Measurements from ENCODE around the gene RASSF5.
"Not testable (repeated sequence)": the region's sequence is repeated elsewhere in the genome, so short reads cannot be mapped to it uniquely, and the experiment has no call there.

Gene RASSF5

DNA sequence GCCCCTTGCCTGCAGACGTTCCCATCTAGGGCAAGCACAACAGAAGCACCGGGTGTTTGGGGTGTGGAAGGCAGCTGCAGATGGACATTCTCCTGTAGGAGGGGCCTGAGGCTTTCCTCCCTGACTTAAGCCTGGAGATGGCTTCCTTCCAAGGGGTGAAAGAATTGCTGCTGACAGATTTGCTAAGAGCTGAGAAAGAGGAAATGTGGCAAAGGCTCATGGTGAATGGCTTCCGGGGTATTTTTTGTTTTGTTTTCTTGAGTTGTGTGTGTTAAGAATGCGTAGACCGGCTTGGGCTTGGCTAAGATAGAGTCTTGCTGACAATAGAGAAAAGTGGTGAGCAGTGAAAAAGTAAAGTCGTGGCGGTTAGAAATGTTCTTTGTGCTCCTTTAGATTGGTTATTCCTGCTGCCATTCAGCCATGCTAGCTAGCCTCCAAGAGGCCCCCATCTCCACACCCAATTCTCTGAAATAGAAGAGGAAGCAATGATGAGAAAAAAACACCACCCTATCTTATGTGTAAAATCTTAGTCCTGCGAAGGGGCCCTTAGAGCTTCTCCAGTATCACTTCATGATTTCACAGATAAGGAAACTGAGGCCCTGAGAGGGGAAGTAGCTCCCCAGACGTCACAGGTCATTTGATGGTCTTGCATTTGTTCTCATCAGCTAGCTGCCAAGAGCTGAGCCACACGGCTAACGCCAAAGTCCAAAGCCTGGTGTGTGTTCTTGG lies 68.0 kb downstream of the RASSF5 start:
- DNase-seq, result no peak

DNA sequence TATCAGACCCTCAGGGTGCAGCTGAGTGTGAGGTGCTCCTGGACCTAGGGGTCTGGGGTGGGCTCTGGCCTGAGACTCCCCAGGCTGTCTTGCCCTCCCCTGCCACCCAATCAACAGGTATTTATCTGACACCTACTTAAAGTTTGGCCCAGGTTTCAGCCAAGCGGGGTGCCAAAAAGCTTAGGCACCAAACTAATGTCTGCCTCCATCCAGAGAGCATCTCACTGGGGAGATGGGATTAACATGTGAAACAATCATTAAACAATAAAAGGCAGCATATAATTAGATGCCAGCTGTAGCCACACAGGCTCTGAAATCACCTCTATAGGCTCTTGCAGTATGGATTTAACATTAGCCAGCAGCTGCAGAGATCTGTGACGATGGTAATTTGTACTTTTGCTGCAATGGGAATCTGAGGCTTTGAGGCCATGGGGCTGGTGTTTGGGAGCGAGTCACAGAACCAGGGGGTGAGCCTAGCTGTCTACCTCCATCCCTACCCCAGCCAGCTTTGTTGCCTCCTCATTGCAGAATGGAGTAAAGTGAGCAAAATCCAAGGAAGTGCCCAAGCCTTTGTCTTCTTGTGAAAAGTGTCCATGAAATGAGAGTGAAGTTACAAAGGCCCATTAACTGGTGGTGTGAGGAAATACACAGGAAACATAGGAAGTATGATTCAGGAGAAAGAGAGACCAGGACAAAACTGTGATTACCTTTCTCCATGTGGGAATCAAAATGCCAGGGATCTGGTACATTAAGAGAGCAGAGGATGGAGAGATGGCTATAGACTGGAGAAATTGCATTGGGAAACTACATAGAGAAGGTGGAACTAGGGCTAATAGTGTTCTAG lies 68.8 kb downstream of the RASSF5 start:
- peak; percentile 88 for DNase-seq

DNA sequence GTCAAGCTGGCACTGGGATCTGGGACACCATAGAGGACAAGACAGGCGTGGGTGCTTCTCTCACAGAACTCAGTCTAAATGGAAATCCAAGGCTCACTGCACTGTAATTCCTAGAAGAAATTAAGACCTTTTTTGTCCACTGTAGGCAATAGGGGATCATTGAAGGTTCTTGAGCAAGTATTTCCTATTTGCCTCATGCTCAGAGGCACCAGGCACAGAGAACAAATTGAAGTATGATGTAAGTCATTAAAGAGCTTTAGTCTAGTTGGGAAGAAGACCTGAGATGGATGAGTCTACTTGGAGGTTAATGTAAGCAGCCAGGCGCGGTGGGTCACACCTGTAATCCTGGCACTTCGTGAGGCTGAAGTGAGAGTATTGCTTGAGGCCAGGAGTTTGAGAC lies 70.3 kb downstream of the RASSF5 start:
- DNase-seq, result no peak

DNA sequence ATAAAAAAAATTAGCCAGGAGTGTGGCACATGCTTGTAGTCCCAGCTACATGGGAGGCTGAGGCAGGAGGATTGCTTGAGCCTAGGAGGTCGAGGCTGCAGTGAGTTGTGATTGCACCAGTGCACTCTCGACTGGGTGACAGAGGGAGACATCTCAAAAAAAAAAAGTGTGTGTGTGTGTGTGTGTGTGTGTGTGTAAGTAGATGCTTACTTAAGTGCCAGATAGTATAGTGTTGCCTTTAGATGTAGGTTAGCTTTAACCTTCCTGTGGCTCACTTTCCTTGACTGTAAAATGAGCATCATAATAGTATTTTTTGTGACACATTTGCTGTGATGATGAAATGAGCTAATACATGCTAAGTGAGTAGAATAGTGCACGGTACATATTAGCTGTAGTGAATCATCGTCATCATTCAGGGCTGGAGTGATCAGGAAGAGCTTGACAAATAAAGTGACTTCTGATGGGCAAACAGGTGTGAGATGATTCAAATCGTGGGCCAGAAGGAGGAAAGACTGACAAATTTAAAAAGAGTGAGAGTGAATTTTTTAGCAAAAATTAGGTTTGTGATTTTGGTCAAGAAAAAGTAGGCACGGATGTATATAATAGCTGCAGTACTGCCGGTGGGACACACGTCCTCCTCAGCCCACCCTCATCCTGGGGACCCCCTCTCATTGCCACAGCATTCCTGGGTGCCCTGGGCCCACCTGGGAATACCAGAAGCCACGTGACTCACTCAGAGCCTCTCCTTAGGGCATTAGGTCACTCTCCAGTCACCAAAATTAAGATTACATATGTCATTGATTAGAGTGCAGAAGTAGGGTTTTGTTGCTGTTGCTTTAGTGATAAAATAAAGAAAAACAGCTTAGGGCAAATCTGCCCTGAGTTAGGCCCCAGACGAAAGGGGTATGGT lies 71.0 kb downstream of the RASSF5 start:
- no peak for DNase-seq

DNA sequence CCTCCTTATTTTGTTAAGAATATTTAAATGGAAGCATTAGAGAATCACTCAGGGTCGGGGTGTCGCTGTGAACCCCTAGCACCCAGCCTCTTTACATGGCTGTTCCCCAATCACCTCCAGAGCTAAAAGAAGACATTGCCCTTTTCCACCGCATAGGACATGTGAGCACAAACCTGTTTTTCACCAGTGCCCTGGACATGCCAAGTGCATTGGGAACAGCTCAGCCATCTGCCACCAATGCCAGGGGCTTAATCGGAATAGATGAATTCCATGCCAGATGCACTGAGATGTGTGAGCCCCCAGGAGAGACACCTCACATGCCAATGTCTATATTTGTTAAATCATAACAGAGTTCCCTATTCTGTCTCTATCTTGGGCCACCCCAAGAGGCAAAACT lies 71.6 kb downstream of the RASSF5 start:
- DNase-seq, result no peak

DNA sequence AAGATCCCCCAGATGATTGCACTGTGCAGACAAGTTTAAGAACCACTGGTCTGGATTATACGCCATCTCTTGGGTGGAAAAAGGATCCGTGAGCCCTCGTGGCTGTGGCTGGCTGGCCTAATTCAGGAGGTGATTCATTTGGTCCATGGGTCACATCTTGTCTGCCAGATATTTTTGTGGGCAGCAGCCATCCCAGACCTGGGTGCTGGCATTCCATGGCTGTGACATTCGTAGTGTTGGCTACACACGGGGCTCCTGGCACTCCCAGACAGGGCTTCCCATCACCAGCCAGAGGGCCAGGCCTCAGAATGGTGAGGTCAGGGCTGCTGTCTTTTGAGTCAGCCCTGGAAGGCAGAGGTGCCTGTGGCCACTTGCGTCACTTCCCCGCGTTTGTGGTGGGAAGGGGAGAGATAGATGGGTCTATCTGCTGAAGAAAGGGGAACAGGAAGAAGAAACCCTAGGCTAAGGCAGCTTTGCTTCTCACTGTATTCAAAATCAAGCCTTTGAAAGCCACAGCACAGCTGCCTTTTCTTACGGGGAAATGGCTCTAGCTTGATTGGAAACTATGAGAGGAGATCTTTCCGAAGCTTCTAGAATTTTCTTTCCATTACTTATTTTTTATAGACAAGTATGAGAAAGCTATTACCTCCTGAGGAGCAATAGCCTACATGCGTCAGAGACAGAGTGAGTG lies 72.6 kb downstream of the RASSF5 start:
- no peak for DNase-seq

DNA sequence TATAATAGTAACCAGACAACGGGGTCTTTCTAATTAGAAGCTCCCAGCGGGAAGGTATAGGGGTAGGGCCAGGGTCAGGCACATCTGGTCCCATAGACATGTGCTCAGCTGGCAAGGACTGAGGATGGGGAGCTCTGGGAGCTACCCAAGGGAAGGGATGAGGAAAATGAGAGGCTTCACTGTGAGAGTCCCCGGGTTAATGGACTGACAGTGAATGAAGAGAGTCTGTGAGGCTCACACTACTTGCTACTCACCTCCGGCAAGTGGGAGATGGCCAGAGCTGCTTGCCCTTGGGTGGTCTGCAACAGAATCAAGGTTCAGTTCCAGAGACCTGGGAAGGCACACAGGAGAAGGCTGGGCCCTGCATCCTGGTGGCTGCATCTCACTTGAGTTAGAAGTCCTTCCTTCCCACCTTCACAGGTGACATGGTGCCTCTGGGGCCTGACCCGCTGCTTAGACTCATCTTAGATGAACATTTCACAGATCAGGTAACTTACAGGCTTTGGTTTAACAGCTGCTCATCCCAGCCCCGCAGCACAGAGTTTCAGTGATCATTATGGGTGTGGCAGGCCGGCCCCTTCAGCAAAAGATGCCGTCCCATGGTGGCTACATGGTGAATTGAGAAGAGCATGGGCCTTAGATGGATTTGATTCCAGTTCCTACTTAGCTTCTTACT lies 73.2 kb downstream of the RASSF5 start:
- no peak for DNase-seq

DNA sequence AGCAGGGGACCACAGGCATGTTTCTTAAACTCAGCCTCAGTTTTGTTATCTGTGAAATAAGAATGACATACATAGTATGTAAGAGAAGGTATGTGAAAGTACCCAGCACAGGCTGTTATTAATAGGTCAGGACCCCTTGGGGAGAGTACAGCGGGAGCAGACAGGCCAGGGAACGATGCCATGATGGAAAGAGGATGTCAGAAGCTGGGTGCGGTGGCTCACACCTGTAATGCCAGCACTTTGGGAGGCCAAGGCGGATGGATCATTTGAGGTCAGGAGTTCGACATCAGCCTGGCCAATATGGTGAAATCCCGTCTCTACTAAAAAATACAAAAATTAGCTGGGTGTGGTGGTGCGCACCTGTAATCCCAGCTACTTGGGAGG lies 73.8 kb downstream of the RASSF5 start:
- DNase-seq, result not testable (repeated sequence)

DNA sequence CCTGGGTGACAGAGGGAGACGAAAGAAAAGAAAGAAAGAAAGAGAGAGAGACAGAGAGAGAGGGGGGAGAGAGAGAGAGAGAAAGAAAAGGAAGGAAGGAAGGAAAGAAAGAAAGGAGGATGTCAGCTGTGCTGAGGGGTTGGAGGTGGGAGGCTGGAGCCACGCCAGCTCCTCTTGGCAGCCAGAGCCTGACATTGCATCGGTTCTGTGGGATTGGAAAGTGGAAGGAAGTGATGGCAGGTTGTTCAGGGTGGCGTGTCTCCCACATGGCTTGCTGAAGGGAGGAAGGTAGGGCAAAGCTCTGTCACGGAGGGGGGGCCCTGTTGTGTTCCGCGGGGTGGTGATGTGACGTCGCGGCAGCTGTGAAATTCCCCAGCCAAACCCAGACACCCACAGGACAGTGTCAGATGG lies 74.2 kb downstream of the RASSF5 start:
- no peak for DNase-seq

DNA sequence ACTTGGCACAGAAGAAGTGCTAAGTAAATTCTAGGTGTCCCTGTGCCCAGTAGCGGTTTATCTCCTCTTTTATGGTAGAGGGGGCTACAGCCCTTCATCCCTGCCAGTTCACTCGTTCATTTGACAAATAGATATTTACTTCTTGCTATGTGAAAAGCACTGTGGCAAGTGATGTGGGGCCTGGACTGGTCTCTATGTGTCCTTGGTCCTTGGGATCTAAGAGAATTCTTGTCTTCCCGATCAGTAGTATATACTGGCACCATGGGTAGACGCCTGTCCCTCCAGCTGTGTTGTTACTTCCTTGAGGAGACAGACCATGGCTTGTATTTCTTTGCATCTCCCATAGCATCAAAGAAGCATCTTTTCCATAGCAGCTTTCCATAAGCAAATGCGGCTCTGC lies 75.2 kb downstream of the RASSF5 start:
- DNase-seq, result no peak

DNA sequence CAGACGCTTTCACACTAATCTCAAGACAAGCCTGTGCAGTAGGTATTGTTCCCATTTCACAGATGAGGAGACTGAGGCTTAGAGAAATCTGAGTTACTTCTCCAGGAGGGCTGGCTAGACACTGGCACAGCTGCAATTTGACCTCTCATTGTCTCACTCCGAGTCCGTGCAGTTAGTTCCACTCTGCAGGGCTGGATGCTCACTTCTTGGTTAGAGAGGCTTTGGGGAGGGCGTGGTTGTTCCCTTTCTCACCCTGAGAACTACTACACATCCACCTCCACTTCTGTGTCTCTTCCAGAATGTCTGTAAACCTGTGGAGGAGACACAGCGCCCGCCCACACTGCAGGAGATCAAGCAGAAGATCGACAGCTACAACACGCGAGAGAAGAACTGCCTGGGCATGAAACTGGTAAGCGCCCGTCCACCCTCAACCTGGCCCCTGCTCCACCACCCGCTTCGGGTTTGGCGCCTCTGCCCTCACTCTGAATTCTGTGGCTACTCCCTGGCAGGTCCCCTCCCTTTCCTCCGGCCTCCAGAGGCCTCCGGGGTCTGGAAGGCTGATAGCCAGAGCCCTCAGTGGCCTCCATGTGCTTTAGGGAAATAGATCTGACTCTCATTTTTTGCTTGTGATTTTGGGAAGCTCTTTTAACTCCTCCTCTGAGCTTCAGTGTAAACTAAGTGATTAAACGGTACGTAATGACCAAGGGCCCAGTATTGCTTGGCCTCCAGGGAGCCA lies 75.8 kb downstream of the RASSF5 start:
- DNase-seq, result no peak

DNA sequence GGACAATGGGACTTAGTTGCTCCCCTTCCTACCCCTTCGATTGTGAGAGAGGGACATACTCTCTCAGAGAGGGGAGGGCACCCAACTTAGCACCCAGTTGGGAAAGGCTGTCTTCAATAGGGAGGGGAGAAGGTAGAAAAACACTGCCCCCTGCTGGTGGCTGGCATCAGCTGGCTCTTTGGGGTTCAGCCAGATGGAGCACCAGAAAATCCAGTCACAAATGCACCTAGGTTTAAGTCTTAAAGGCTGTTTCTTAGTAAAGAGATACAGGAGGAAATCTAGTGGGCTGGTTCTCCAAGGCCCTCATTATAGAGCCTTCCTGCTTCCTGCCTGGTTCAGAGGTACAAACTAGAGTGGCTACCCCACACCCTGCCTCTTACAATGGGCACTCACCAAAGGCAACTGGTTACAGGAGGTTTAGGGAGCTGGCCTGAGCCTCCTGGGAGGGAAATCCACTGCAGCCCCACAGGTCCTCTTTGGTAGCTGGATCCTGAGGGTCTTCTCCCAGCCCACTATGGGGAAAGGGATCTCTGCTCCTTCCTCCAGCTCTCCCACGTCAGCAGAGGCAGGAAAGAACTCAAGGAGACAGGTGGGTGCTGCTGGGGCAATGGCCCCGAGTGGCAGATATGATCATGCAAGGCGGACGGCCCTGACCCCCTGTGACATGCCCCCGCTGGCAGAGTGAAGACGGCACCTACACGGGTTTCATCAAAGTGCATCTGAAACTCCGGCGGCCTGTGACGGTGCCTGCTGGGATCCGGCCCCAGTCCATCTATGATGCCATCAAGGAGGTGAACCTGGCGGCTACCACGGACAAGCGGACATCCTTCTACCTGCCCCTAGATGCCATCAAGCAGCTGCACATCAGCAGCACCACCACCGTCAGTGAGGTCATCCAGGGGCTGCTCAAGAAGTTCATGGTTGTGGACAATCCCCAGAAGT lies 76.6 kb downstream of the RASSF5 start:
- DNase-seq, result no peak

DNA sequence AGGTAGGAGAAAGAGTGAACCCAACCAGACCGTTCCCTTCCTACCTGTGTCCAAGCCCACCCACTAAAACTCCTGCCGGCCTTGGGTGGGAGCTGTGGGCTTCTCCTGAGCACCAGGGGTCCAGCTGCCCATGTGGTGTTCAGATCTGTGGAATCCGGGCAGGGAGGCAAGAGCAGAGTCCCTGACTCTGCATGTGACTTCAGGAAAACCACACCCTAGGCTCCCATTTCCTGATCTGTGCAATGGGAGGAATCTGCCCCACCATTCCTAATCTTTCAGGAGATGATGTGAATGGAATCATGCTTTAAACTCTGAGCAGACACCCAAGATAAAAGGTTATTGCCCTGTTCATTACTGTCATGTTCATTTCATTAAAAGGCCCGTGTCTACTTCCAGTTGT lies 77.4 kb downstream of the RASSF5 start:
- no peak for DNase-seq

DNA sequence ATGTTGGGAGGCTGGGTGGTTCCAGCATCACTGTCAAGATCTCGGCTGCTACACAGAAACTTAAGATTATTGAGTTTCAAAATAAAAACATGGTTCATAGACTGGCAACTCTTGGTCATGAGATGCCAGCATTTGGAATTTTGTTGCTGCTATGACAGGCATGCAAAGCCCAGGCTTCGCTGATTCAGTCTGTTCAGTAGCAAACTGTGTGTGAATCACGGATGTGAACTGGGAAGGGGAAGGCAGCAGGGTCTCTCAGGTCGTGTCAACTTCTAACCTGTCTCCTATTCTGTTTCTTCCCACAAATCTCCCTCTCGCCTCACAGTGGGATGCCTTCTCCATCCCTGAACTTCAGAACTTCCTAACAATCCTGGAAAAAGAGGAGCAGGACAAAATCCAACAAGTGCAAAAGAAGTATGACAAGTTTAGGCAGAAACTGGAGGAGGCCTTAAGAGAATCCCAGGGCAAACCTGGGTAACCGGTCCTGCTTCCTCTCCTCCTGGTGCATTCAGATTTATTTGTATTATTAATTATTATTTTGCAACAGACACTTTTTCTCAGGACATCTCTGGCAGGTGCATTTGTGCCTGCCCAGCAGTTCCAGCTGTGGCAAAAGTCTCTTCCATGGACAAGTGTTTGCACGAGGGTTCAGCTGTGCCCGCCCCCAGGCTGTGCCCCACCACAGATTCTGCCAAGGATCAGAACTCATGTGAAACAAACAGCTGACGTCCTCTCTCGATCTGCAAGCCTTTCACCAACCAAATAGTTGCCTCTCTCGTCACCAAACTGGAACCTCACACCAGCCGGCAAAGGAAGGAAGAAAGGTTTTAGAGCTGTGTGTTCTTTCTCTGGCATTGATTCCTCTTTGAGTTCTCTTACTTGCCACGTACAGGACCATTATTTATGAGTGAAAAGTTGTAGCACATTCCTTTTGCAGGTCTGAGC lies 79.4 kb downstream of the RASSF5 start:
- DNase-seq, result no peak

DNA sequence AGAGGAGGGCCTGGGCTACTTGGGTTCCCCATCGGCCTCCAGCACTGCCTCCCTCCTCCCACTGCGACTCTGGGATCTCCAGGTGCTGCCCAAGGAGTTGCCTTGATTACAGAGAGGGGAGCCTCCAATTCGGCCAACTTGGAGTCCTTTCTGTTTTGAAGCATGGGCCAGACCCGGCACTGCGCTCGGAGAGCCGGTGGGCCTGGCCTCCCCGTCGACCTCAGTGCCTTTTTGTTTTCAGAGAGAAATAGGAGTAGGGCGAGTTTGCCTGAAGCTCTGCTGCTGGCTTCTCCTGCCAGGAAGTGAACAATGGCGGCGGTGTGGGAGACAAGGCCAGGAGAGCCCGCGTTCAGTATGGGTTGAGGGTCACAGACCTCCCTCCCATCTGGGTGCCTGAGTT lies 80.6 kb downstream of the RASSF5 start:
- no peak for DNase-seq

DNA sequence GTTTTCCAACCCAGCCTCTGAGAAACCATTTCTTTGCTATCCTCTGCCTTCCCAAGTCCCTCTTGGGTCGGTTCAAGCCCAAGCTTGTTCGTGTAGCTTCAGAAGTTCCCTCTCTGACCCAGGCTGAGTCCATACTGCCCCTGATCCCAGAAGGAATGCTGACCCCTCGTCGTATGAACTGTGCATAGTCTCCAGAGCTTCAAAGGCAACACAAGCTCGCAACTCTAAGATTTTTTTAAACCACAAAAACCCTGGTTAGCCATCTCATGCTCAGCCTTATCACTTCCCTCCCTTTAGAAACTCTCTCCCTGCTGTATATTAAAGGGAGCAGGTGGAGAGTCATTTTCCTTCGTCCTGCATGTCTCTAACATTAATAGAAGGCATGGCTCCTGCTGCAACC lies 81.2 kb downstream of the RASSF5 start:
- DNase-seq, result no peak

DNA sequence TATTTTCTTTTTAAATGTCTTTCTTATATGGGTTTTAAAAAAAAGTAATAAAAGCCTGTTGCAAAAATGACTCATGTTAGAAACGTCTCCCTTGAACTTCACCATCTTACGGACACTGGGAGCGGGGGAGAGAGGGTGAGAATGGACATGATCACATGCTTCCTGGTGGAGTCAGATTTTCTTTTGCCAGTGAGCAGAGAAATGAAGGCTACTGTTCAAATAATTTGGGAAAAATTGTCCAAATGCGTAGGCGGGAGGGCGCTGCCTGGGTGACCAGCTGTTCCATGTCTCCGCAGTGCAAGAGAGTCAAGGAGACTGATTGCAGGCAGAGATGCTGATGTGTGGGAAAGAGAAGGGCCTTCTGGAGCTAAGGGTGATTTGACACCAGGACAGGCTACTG lies 81.9 kb downstream of the RASSF5 start:
- no peak for DNase-seq

DNA sequence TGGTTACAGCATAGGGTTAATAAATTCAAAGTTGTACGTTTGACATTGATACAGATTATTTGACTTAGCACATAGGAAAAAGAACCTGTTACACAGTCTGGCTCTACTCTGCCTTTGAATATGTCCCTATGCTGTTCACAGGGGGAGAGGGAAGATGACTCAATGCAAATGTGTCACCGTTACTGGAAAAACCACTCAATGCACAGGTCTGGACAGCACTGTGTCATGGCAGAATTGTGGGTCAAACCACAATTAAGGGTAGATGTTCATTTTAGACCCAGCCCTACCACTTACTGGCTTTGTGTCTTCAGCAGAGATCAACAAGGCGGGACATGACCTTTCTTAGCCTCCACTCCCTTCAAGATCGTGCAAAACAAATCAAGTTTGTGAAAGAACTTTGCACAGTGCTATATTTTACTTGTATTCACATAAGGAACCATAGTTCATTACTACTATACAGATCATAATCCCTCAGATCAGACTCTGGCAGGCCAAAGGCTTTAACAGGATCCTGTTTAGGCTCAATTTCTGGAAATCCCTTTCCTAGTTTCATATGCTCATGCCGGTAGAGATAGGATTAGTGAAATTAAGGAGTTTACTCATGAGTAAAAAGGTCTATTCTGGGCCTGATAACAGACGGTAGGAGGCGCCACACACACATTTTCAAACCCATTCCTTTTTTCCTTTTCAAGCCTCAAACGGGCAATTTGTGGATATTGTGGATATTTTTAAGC lies 82.9 kb downstream of the RASSF5 start:
- no peak for DNase-seq
